HG02973 (cell line): Measurements from ENCODE around the gene PDE8B.

Source experiments
- ATAC-seq: cut with Tn5 transposase; IDR thresholded peaks from one replicate; pipeline ENCODE4 v1.9.1; 2021; ENCODE audit warnings: moderate library complexity; ENCODE audit not compliant: unreplicated experiment

The PDE8B gene

DNA sequence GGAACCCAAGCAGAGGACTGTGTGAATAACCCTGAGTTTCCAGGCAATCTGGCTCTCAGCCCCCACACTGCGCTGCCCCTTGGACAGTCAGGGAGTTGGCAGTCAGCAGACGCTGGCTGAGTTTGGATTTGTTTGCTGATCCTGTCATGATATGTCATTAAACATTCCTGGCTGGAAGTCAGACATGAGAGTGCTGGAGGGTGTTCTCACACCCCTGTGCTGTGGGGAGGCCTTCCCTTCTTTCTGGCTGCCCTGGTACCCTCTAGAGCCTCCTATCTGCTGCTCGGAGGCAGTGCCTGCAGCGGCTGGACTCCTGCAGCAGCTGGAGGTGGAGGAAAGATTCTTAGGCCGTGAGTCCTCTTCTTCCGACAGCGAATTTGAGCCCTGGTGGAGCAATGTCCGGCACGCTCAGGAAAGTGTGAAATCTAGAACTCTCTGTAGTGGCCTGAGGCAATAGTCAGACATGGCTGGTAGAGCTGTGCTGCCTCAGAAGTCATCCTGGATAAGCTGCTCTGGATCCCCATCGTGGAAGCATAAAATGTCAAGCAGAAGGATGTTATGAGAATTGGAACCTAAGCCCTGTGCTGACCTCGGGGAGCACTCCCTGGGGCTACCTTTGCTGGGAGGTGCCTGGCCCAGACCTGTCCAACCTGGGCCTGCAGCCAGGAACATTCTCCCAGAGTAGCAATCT, 72.0 kb downstream of the PDE8B start:
- no peak for ATAC-seq

DNA sequence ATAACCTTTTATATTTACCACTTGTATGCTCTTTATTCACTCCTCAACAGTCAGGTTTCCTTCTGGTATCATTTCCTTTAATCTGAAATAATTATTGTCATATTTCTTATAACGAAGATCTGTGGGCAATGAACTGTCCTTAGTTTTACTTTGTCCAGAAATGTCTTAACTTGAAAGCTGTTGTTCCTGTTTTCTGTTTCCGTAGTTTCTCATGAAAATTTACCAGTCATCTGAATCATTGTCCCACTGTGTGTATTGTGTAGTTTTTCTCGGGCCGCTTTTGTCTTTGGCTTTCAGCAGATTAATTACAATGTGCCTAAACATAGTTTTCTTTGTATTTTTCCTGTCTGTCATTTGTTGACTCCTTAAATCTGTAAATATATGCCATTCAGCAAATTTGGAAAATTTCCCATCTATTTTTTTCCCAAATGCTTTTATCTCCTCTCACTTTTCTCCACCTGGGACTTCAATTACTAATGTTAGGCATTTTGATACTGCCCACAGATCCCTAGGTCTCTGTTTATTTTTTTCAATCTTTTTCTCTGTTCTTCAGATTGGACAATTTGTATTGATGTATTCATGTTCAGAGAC, 74.9 kb downstream of the PDE8B start:
- no peak for ATAC-seq

DNA sequence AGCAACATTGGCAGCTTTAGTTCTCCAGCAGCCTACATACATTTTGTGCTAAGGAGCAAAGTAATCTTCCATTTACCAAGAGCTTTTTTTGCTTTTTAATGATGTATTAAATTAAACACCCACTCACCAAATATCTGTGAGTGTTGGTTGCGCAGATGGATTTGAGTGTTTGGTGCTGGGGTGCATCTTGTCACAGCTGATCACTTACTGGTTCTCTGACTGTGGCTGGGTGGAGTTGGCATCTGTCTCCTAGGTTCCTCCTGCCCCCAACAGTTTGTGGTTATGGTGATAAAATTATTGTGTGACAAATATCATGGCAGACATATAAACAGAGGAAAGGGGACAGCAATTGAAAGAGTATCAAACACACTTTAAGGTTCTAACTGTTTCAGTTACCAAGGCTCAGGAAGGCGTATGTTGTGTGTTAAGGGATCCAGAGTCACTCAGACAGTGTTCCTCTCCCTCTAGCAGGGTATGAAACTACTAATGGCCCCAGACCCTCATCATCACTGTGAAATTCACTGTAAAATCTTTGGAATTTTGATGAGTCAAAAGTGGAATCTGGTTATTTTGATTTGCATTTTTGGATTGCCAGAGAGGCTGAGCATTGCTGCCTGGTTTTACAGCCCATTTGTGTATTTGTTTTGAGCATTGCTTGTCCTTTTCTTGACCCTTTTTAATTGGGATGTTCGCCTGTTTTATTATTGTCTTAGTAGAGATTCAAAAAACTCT, 81.7 kb downstream of the PDE8B start:
- ATAC-seq: no peak

DNA sequence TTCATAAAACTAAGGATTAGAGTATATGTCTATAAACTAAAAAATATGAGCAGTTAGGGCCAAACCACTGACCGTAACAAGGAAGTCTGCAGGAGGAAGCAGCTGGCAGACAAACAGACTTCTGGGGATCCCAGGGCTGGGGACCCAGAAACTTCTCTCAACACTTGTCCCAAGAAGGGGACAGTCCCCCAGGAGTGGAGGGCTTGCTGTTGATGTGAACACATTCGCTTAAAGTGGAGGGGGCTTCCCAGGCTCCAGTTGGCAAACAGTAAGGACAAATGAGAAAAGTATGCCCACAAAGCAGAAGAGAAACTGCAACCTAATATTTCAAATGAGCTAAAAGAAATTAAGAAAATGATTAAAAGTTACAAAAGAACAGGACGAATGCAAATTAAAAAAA, 83.7 kb downstream of the PDE8B start:
- no peak for ATAC-seq

DNA sequence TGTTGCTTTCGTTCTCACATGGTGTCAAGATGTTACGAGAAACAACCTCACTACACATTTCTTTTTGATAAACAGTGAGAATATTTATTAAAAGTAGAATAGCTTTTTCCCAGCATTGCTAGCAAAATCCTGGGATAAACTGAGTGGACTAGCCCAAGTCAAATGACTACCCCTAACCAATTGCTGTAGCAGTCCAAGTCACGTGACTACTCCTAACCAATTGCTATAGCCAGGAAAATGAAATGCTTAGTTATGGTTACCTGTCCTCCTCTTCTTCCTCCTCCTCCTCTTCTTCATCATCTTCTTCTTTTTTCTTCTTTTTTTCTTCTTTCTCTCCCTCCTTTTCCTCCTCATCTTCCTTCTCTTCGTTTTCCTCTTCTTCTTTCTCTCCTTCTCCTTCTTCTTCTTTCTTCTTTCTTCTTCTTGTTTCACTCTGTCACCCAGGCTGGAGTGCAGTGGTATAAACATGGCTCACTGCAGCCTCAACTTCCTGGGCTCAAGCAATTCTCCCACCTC, 85.4 kb downstream of the PDE8B start:
- ATAC-seq: no peak

DNA sequence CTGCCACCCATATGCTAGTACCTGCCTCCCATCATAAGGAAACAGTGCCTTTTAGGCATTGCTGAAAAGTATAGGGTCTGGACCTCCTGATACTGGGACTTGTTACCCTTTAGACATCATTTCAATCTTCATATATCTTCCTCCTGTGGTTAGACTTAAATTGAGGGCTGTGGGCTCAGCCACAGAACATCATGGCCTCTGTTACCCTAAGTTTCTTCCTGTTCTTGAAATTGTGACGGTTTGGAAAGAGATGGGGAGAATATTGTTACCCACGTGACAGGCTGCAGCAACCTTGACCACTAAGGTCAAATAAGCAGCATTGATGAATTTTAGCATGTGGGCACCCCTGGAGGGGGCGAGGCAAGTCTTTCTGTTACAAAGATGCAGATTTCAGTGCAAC, 87.7 kb downstream of the PDE8B start:
- no peak for ATAC-seq

DNA sequence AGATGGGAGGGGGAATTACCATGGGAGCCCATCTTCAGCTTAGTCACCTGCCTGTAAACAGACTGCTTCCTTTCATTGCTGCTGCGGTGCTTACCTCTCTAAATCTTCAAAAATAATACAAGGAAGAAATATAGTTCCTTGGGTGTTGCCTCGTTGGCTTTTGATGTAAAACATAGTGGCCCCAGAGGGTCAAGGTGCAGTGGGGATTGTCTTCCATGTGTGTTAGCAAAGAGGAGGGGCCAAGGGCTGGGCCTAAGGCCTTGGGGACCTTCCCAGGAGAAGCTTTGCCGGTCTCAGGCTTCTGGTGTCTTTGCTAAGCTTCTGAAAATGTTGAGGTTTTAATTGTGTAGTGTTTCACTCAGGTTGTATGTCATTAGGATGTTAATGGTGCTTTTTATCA, 90.0 kb downstream of the PDE8B start:
- no peak for ATAC-seq

DNA sequence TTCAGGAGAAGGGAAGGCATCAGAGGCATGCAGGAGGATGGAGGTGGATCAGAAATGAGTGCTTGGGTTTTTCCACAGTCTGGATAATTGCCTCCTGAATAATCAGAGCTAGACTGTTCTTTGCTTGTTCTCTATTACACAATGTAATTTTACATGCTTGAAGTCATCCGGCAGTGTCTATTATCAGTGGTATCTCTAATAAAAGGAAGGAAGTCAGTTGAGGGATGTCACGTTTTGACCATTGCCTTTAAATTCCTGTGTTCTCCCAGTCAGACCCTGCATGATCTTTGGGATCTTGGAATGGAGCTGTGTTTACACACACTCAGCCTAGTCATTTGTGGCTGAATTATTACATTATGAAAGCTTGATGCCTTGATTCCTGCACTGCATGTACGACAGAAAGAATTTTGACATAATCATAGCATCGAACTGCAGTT, 91.0 kb downstream of the PDE8B start:
- ATAC-seq: no peak

DNA sequence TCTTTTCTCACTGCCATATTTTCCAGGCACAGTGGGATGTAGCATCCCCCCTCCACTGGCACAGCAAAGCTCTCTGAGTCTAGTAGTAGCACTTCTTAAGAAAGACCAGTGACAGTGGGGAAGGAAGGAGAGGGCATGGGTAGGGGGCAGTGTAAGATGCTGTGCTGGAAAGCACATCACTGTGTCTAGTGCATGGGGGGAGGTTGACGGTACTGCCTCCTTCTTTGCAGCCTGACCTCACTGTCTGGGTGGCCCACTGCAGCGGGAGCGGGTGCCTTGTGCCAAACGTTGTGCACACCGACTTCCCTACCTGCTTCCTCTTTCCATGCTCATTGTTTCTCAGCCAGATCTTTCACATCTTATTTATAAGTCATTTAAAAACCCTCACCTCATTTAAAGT, 91.8 kb downstream of the PDE8B start:
- no peak for ATAC-seq

DNA sequence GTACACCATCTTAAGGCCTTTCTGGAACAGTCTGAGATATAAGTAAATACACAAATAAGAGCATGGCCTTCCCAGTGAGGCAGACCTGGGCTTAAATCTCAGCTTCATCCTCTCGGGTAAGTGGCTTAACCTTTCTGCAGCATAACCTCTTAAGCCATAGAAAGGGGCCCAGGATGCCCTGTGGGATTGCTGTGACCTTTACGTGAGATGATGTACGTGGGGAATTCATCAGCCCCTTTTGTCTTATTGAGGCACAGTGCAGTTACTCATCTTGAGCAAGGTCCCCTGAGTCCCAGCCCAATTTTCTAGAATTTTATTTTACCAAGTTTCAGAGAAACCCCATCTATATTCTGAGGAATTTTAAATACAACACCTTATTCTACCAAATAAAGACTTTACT, 92.2 kb downstream of the PDE8B start:
- no peak for ATAC-seq

DNA sequence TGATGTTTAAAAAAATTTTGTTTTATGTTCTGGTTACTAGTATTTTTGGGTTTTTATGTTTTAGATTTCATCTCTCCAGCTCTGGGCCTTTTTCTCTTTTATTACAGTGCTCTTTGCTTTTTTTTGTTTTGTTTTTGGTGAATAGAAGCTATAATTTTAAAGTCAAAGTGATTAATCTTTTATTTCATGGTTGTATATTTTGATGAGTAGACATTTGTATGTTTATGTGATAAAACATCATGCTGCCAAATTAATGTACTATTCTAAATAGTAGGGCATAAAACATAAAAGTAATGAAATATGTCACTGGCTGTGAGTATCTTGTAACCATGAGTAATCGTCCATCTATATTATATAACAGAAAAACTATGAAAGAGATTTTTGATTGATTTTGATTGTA, 93.9 kb downstream of the PDE8B start:
- no peak for ATAC-seq

DNA sequence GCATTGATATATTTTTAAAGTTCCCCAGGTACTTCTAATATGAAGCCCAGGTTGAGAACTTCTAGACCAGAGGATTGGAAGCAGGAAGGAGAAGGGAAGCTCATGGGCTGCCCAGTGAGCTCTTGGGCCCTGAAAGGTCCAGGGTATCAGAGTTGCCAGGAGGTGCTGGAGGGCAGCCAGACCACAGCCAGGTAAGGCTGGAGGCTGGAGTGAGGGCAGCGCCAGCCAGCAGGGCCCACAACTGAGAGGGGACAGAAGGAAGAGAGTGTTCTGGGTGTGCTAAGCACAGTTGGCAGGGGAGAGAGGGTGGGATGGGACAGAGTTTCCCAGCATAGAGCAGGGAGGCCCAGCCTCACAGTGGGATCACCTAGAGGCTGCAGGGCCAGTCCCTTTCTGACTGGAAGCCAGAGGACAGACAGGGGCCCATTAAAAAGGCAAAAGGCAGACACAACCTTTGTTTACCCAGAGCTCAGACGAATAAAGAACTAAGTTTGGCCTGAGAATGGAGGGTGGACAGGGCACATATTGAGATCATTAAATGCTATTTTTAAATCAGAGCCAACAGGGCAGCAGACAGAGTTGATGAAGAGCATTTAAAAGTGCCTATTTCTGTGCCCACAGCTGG, 94.9 kb downstream of the PDE8B start:
- ATAC-seq: no peak

DNA sequence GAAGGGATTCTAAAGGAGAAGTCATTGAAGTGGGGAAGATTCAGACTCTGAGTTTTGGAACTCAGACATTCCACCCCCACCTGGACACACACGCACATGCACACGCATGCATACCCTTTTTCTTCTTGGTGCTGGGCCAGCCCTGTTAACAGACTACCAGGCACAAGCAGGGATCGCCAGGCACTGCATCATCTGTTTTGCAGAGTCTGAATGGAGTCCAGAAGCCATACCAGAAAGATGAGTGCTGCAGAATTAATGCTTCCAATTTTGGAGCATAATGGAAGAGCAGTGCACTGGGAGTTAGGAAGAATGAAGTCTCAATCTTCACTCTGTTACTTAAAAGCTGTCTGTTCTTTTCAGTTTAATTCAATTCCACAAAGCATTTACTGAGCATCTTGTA, 95.5 kb downstream of the PDE8B start:
- ATAC-seq: no peak

DNA sequence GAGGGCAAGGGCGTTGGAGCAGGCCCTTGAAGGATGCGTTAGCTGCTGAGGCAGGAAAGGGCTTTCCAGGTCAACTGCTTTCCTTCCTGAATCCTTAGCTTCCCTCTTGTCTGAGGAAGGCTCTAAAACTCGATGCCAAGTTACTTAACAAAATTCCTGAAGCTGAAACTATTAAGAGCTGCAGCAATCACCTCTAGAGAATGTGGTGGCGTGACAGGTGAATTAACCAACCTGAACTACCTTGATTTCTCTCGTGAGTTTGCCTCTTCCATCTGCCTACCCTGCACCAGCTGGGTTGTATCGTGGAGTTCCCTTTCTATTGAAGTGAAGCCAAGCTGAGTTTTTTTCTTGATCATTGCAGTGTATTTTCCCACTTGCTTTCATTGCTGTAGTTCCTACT, 96.1 kb downstream of the PDE8B start:
- ATAC-seq: no peak

DNA sequence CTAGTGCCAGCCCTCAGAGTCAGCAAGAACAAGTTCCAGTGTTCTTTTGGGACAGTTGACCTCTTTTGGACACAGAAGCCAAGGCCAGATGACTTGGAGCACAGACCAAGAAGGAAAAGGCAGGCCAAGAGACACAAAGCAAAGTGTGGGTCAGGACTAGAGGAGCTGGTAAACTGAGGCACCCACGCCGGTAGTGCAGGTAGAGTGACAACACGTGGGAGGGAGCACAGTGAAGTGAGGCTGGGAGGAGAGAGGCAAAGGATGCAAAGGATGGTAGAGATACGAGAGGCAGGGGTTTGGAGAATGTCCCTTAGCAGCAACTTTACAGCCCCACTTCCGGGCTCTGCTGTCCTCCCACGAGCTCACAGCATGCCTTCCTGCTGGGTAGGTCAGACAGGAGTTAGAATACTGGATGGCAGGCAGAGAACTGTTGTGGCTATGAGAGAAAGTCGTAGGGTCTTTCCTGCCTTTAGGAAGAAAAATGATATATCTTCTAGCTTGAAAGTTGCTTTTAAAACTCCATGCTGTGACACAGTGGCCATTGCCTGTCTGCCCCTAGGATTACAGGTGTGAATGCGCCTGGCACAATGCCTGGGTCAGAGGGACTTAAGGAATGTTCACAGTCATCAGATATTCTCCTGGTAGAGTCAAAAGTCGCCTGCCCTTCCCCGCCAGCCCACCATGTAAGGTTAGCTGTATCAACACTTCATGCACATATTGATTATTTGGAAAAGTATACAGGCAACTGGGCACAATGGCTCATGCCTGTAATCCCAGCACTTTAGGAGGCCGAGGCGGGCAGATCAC, 97.9 kb downstream of the PDE8B start:
- ATAC-seq: no peak

DNA sequence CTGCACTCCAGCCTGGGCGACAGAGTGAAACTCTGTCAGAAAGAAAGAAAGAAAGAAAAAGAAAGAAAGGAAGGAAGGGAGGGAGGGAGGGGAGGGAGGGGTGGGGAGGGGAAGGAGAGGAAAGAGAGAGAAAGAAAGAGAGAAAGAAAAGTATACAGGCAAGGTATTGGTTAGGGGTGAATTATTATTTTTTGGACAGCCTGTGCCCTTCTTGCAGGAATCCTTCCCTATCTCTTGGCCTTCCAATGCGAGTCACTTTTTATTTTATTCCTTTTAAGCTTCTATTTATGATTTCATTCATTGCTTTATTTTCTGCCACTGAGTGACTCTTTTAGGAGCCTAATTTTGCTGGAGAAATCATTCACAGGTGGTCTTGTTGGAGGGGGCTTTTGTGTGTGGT, 98.7 kb downstream of the PDE8B start:
- no peak for ATAC-seq

DNA sequence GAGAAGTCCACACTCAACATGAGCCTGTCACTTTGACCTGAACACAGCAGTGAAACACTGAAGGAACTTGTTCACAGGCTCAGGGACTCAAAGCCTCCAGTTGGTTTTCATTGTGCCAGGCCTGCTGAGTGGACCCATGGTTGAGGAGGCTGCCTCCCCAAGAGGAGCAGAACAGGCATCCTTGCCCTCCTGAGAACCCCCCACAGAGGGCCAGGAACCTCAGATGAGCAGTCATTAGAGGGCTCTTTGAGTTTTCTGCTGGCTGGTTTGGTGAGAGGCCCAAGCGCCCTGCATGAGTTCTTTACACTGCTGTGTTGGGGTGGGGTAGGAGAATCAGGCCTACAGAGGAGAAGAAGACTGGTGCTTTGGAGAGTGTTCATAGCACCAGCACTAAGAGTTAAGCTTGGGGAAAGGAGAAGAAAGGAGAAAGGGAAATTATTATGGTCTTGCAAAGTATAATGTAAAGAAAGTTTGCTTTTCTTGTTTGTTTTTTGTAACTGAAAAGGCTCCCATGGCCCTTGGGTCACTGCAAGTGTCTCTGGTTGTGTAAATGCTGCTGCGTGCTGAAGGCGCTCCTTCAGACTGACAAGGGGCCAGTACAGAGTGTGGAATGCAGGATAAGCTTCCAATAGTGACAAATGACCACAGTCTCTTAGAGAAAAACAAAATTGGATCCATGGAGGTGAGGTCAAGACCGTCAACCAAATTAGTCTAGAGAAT, 100.2 kb downstream of the PDE8B start:
- no peak for ATAC-seq

DNA sequence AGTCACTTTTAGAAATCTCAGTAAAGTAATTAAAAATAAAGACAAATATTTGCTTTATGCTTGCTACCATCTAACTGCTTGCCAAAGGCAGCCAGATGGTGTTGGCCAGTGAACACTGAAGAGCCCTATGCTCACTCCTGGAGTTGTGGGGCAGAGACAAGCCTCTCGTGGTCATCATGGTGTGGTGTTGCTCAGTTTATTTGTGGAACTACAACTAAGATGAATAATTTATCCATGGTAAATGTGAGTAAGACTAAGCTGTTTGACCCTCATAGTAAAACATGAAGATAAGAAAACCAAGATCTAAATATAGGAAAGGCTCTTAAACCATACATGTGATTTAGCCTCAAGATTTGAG, 100.7 kb downstream of the PDE8B start:
- ATAC-seq: no peak

DNA sequence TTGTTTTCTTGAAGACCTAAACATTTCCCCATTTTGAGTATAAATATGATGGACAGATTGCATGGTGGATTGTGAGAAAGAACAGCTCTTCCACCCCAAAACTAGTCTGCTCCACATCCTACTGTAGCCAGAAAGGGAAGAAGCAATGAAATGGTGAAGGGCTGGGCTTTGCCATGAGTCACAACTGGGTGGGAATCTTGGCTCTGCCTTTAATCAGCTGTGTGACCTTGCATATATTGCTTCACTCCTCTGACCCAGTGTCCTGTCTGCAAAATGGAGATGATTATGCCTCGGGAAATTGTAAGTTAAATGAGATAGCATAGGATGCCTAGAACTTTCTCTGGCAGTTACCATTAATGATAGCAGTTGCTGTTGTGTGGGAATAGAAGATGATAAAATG, 101.9 kb downstream of the PDE8B start:
- no peak for ATAC-seq
